Loucy (cell line): ENCODE measurements around the gene NRF1.

ENCODE experiments used
- H2AFZ ChIP-seq: fragments of 200-600 bp; sonication (generic); 2 replicates; pipeline ENCODE4 v1.6.0; 2016; ENCODE audit warnings: antibody characterized with exemption, mild to moderate bottlenecking, low read length, moderate library complexity
- H3F3A ChIP-seq: fragments of 200-600 bp; 2 replicates; pipeline ENCODE4 v1.6.0; 2016; ENCODE audit warnings: antibody characterized with exemption, low read depth, mild to moderate bottlenecking
- H3K27me3 ChIP-seq: fragments of 200-600 bp; sonication (generic); 2 replicates; pipeline ENCODE4 v1.6.1; 2014; ENCODE audit warnings: low read length, mild to moderate bottlenecking; ENCODE audit not compliant: insufficient read depth, poor library complexity, severe bottlenecking
- H3K36me3 ChIP-seq: fragments of 200-600 bp; sonication (generic); 2 replicates; pipeline ENCODE4 v1.6.1; 2016; ENCODE audit warnings: low read length; ENCODE audit not compliant: insufficient read depth
- H3K4me1 ChIP-seq: fragments of 200-600 bp; sonication (generic); 2 replicates; pipeline ENCODE4 v1.5.1; 2014; ENCODE audit warnings: low read length, mild to moderate bottlenecking; ENCODE audit not compliant: insufficient read depth, poor library complexity, severe bottlenecking
- H3K4me2 ChIP-seq: fragments of 200-600 bp; sonication (generic); 2 replicates; pipeline ENCODE4 v1.6.0; 2014; ENCODE audit warnings: antibody characterized with exemption, low read length, low read depth, mild to moderate bottlenecking; ENCODE audit not compliant: poor library complexity, severe bottlenecking
- H3K4me3 ChIP-seq: fragments of 200-600 bp; sonication (generic); 2 replicates; pipeline ENCODE4 v1.5.1; 2014; ENCODE audit warnings: low read length, mild to moderate bottlenecking, mixed read lengths; ENCODE audit not compliant: poor library complexity, severe bottlenecking
- H3K79me2 ChIP-seq: fragments of 200-600 bp; sonication (generic); 2 replicates; pipeline ENCODE4 v1.6.1; 2014; ENCODE audit warnings: low read length; ENCODE audit not compliant: insufficient read depth
- H3K9ac ChIP-seq: fragments of 200-600 bp; sonication (generic); 2 replicates; pipeline ENCODE4 v1.6.0; 2014; ENCODE audit warnings: mild to moderate bottlenecking, low read depth, low read length, moderate library complexity; ENCODE audit not compliant: poor library complexity, severe bottlenecking
- H3K9me2 ChIP-seq: fragments of 200-600 bp; sonication (generic); replicated peaks from 2 replicates; pipeline ENCODE4 v1.6.1; 2016; ENCODE audit warnings: low read depth, low read length, mixed read lengths
- H3K9me3 ChIP-seq: fragments of 200-600 bp; sonication (generic); 2 replicates; pipeline ENCODE4 v1.6.1; 2014; ENCODE audit warnings: mild to moderate bottlenecking, antibody characterized with exemption, low read length, low read depth; ENCODE audit not compliant: insufficient read depth
- H4K20me1 ChIP-seq: fragments of 200-600 bp; sonication (generic); 2 replicates; pipeline ENCODE4 v1.6.0; 2014; ENCODE audit warnings: antibody characterized with exemption, low read length, mild to moderate bottlenecking; ENCODE audit not compliant: insufficient read depth, poor library complexity, severe bottlenecking
- CTCF ChIP-seq: fragments of 200-600 bp; sonication (generic); conservative IDR thresholded peaks from 2 replicates; pipeline ENCODE4 v1.5.1; 2014; ENCODE audit warnings: mild to moderate bottlenecking, antibody characterized with exemption, low read length
- EZH2phosphoT487 ChIP-seq: fragments of 200-600 bp; IDR thresholded peaks from 2 replicates; pipeline ENCODE4 v1.6.1; 2018; ENCODE audit warnings: antibody characterized with exemption, mild to moderate bottlenecking, moderate library complexity, borderline replicate concordance

The NRF1 gene

GRCh38 chr7:129626896-129627295 is 15.4 kb downstream of the NRF1 start:
- Histone ChIP-seq H3K9ac (no peak overlapping the region), H3K9me3 (no peaks in the 10 kb centered on the region), H3K4me1 (peaks cover 7% of the 10 kb centered on the region), H3K79me2 (peaks cover 94% of the 10 kb centered on the region), H3F3A (no peaks in the 10 kb centered on the region), H3K27me3 (no peaks in the 10 kb centered on the region), H2AFZ (no peak overlapping the region), H3K9me2 (no peaks in the 10 kb centered on the region), H3K4me3 (no peak overlapping the region), H3K36me3 (no peaks in the 10 kb centered on the region), H4K20me1 (peaks cover 35% of the 10 kb centered on the region), H3K4me2 (no peak overlapping the region)
- TF ChIP-seq EZH2phosphoT487 = no peak
- no peak for TF ChIP-seq CTCF

GRCh38 chr7:129630341-129630740 is 18.8 kb downstream of the NRF1 start:
- Histone ChIP-seq H3K4me2 (no peak overlapping the region), H3K9ac (no peak overlapping the region), H3K27me3 (no peaks in the 10 kb centered on the region), H3K4me1 (peaks cover 2% of the 10 kb centered on the region), H3K36me3 (no peaks in the 10 kb centered on the region), H3K9me2 (no peaks in the 10 kb centered on the region), H3K9me3 (no peaks in the 10 kb centered on the region), H3K4me3 (no peak overlapping the region), H3F3A (no peaks in the 10 kb centered on the region), H2AFZ (no peak overlapping the region), H3K79me2 (peaks cover 92% of the 10 kb centered on the region), H4K20me1 (peaks cover 31% of the 10 kb centered on the region)
- TF ChIP-seq CTCF (no peak), EZH2phosphoT487 (no peak)

- H3K4me2 ChIP-seq = no peak overlapping the region
- H3K9ac ChIP-seq = no peak overlapping the region
- TF ChIP-seq CTCF (no peak), EZH2phosphoT487 (no peak)
- H3K79me2 ChIP-seq = peaks cover 88% of the 10 kb centered on the region
- no peaks in the 10 kb centered on the region for H3K9me3 ChIP-seq
- H3K4me1 ChIP-seq = peaks cover 3% of the 10 kb centered on the region
- H3K27me3 ChIP-seq = no peaks in the 10 kb centered on the region
- H3K36me3 ChIP-seq = no peaks in the 10 kb centered on the region
- H3K9me2 ChIP-seq = no peaks in the 10 kb centered on the region
- H3F3A ChIP-seq = no peaks in the 10 kb centered on the region
- peaks cover 26% of the 10 kb centered on the region for H4K20me1 ChIP-seq
- no peak overlapping the region for H2AFZ ChIP-seq
- H3K4me3 ChIP-seq = no peak overlapping the region
These were observed 23.0 kb downstream of the NRF1 start for GRCh38 chr7:129634361-129635034.
